Measurements from ENCODE around the gene PRR30.

PRR30 gene

DNA sequence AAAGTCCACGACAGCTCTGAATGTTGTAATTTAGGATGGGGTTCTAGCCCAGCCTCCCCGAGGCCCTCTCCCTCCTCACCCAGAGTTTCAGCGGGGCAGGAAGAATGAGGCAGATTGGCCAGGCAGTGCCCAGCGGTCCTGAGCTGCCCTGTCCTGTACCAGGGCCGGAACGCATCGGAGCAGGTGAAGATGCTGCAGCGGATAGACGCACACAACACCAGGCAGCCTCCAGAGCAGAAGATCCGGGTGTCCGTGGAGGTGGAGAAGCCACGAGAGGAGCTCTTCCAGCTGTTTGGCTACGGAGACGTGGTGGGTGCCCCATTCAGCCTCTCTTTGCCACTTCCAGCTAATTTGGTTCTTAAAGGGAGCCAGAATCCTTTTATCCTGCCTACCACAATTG, 41.9 kb downstream of the PRR30 start:
- DNase-seq (ENCODE audit: low read depth), result no peak

GRCh38 chr2:27096748-27097297, 42.4 kb downstream of the PRR30 start:
- no peak for DNase-seq (ENCODE audit: low read depth)

GRCh38 chr2:27095745-27096651, 43.2 kb downstream of the PRR30 start:
- no peak for DNase-seq (ENCODE audit: low read depth)

GRCh38 chr2:27095427-27095744, 43.8 kb downstream of the PRR30 start:
- DNase-seq (ENCODE audit: low read depth), result no peak

- DNase-seq (ENCODE audit: low read depth), result no peak
These were observed 44.7 kb downstream of the PRR30 start for GRCh38 chr2:27094353-27094984.

DNA sequence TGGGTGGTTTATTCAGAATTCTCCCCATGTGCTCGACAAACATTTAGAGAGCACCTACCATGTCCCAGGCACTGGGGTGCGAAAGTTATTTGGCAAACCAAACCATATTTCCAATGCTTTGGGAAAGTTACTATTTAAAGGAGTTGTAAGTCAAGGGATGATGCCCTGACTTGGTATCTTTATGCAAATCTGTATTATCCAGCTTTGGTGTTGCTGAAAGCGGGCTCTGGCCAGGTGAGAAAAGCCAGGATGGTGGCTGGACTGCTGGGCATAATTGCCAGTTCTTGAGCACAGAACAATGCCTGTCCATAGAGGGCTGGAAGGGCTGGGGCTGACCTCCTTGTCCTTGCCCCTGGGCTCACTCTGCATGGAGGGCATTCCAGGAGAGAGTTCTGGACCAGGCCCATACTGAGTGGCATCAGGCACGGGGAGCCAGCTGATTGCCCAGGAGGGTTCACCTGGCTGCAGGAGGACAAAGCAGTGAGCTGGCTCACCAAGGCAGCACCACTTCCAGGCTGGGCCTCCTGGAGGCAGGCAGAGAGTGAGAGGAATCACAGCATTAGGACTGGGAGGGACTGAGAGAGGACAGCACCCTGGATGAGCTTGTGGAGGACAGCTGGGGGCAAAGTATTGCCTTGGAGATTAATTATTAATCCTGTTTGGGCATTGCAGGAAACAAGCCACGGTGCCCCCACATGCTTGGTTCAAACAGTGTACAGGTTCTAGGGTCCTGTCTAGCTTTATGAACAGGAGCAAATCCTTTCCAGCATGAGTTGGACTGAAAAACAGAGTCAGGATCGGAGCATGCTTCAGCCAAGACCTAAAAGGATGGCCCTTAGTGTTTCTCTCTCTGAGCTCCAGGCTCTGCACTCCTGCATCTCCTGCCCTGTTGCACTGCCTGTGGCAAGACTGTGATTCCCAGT, 45.5 kb downstream of the PRR30 start:
- no peak for DNase-seq (ENCODE audit: low read depth)

DNA sequence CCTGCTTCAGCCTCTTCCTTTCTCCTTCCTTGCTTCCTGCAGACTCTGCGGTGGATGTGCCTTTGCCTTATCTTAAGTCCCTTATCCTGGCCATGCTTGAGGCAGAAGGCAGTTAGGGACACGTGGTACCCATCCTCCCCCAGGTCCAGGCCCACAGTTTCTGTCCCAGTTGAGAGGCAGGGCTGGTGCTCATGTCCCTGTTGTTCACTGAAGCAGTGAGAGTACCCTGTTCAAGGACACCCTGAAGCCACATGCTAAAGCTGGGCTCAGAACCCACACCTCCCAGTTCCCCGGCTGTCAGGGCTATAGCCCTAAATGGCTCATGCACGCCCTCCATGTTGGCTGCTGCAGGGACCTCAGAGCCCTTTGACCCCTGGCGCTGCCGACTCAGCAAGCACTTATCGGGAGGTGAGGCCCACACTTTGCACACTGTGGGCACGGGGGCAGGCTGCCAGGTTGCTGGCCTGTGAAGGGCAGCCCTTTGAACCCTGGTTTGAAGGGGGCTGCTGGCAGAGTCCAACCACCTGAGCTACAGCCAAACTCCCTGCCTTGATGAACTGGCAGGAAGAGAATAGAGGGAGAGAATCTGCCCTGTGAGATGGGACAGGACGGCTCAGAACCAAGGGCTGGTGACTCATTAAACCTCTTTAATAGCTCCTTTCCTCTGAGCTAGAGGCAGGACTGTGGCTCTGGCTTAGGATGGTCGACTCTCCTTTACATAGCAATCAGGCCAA, 46.3 kb downstream of the PRR30 start:
- no peak for DNase-seq (ENCODE audit: low read depth)

GRCh38 chr2:27091746-27092695, 47.2 kb downstream of the PRR30 start:
- no peak for DNase-seq (ENCODE audit: low read depth)

DNA sequence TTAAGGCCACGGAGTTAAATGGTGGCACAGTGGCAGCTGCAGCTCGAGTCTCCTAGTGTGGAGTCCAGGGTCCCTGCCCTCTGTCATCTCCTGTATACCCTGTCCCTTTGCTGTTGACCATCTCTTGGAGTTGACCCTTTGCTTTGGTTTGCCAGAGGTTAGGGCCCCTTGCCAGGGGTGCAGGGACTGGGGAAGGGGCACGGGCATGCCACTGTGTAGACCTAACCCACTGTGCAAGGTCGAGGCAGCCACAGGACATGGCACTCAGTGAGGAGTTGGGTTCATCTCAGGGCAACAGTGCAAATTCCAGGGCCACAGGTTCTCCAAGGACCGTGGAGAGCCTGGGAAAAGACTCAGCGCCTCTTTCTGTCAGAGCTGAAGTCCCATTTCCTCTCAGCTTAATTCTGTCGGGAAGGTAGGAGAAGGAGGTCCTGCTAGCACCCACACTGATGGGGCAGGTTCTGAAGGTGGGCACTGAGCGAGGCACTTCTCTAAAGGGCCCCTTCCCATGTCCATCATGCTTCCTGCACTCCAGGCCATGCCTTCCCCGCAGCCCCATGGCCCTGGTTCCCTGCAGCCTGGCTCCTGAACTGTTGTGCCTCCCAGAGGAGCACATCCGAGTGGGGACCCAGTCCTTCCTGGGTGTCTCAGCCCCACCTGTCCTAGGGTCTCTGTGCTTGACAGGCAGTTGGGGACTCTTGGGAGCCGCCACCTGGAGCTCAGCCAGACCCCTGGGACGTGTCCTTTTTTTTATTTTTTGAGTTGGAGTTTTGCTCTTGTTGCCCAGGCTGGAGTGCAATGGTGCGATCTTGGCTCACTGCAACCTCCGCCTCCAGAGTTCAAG, 49.9 kb downstream of the PRR30 start:
- no peak for DNase-seq (ENCODE audit: low read depth)

GRCh38 chr2:27088634-27089033, 50.6 kb downstream of the PRR30 start:
- no peak for DNase-seq (ENCODE audit: low read depth)

GRCh38 chr2:27087823-27088410, 51.3 kb downstream of the PRR30 start:
- DNase-seq (ENCODE audit: low read depth), result no peak
